ENCODE data around the gene MRPL42. TPM values are rescaled to one million over a fixed set of nuclear protein-coding genes. Genes with fewer than 3 reads are reported as not detected.
"Not testable (repeated sequence)": the region's sequence is repeated elsewhere in the genome, so short reads cannot be mapped to it uniquely, and the experiment has no call there.

MRPL42 gene
- total RNA-seq, 2 donors from 2014 or later = 34.7 to 39.9 TPM

- no peaks in the 10 kb centered on the region for H3K27me3 Mint-ChIP-seq
- ATAC-seq (no peak), DNase-seq (no peak)
- H3K4me3 Mint-ChIP-seq = no peak overlapping the region
- H3K4me1 Mint-ChIP-seq = peaks cover 7% of the 10 kb centered on the region
- no peaks in the 10 kb centered on the region for H3K9me3 ChIP-seq (ENCODE audit: control insufficient read depth, low read length, poor library complexity, severe bottlenecking)
- peaks cover 3% of the 10 kb centered on the region for H3K36me3 Mint-ChIP-seq (ENCODE audit: low read depth)
- no peak overlapping the region for H3K27ac Mint-ChIP-seq
Observed at GRCh38 chr12:93549174-93549573, 81.9 kb downstream of the MRPL42 start.

GRCh38 chr12:93550748-93551611, 83.7 kb downstream of the MRPL42 start:
- Mint-ChIP-seq H3K4me3 (no peak overlapping the region), H3K27ac (no peak overlapping the region), H3K4me1 (peaks cover 7% of the 10 kb centered on the region), H3K36me3 (ENCODE audit: low read depth) (peaks cover 3% of the 10 kb centered on the region), H3K27me3 (no peaks in the 10 kb centered on the region)
- ATAC-seq = no peak
- no peaks in the 10 kb centered on the region for H3K9me3 ChIP-seq (ENCODE audit: control insufficient read depth, low read length, poor library complexity, severe bottlenecking)
- no peak for DNase-seq

- DNase-seq (no peak), ATAC-seq (no peak)
- Mint-ChIP-seq H3K27ac (no peak overlapping the region), H3K27me3 (no peaks in the 10 kb centered on the region), H3K36me3 (ENCODE audit: low read depth) (peaks cover 3% of the 10 kb centered on the region), H3K4me3 (no peak overlapping the region), H3K4me1 (peaks cover 7% of the 10 kb centered on the region)
- H3K9me3 ChIP-seq (ENCODE audit: control insufficient read depth, low read length, poor library complexity, severe bottlenecking) = no peaks in the 10 kb centered on the region
Observed at GRCh38 chr12:93552427-93552826, 85.1 kb downstream of the MRPL42 start.

DNA sequence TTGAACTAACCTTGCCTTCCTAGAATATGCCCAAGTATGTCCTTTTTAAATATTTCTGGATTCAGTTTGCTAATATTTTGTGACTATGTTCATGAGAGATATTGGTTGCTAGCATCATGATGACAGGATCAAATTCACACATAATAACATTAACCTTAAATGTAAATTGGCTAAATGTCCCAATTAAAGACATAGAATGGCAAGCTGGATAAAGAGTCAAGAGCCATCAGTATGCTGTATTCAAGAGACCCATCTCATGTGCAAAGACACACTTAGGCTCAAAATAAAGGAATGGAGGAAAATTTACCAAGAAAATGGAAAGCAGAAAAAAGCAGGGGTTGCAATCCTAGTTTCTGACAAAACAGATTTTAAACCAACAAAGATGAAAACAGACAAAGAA, 90.6 kb downstream of the MRPL42 start:
- Mint-ChIP-seq H3K36me3 (ENCODE audit: low read depth) (peaks cover 11% of the 10 kb centered on the region), H3K4me3 (peak overlapping the region; percentile 4)
- not testable (repeated sequence) for H3K4me1 Mint-ChIP-seq; H3K27me3 Mint-ChIP-seq; H3K27ac Mint-ChIP-seq; H3K9me3 ChIP-seq (ENCODE audit: control insufficient read depth, low read length, poor library complexity, severe bottlenecking); ATAC-seq; DNase-seq

GRCh38 chr12:93558685-93559084, 91.4 kb downstream of the MRPL42 start:
- H3K4me3 Mint-ChIP-seq; H3K4me1 Mint-ChIP-seq; H3K27ac Mint-ChIP-seq; DNase-seq; H3K27me3 Mint-ChIP-seq; ATAC-seq; H3K9me3 ChIP-seq (ENCODE audit: control insufficient read depth, low read length, poor library complexity, severe bottlenecking): not testable (repeated sequence)
- peaks cover 11% of the 10 kb centered on the region for H3K36me3 Mint-ChIP-seq (ENCODE audit: low read depth)

GRCh38 chr12:93563807-93564538, 96.7 kb downstream of the MRPL42 start:
- ATAC-seq (no peak), DNase-seq (no peak)
- peaks cover 6% of the 10 kb centered on the region for H3K36me3 Mint-ChIP-seq (ENCODE audit: low read depth)
- no peaks in the 10 kb centered on the region for H3K9me3 ChIP-seq (ENCODE audit: control insufficient read depth, low read length, poor library complexity, severe bottlenecking)
- H3K27me3 Mint-ChIP-seq = no peaks in the 10 kb centered on the region
- no peak overlapping the region for H3K4me3 Mint-ChIP-seq
- peak overlapping the region; percentile 22 for H3K27ac Mint-ChIP-seq
- peaks cover 22% of the 10 kb centered on the region for H3K4me1 Mint-ChIP-seq

DNA sequence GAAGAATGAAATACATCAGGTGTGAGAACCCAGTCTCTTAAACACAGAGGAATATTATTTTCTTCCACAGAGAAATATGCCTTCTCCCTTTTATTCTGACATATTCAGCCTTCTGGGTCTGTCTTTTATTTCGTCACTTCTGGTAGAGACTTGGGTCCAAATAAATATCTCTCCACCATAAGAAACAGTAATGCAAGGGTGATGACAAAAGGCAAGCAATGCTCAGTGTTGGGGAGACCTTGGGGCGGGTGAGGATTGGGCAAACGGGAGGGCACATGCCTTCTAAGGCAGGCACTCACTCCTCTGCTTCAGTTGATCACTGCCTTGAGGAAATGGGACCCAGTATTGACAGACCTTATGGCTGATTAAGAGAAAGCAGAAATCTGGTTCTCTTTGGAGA, 98.4 kb downstream of the MRPL42 start:
- peaks cover 20% of the 10 kb centered on the region for H3K4me1 Mint-ChIP-seq
- no peak overlapping the region for H3K4me3 Mint-ChIP-seq
- no peaks in the 10 kb centered on the region for H3K27me3 Mint-ChIP-seq
- H3K9me3 ChIP-seq (ENCODE audit: control insufficient read depth, low read length, poor library complexity, severe bottlenecking) = no peaks in the 10 kb centered on the region
- H3K36me3 Mint-ChIP-seq (ENCODE audit: low read depth) = peaks cover 3% of the 10 kb centered on the region
- DNase-seq = no peak
- no peak for ATAC-seq
- no peak overlapping the region for H3K27ac Mint-ChIP-seq

Other genes starting within 250 kb of the MRPL42 start
- gene NUDT4, start 89.6 kb upstream of the MRPL42 start, total RNA-seq = 10 to 100 TPM; 60.4 to 78.8 TPM
- gene UBE2N, start 25.6 kb upstream of the MRPL42 start, total RNA-seq = 10 to 100 TPM; 94.1 to 99.6 TPM
- 10 to 100 TPM; 24.3 to 37.7 TPM for gene SOCS2, start 105.2 kb downstream of the MRPL42 start, total RNA-seq
- 10 to 100 TPM; 13.0 to 14.4 TPM for gene CRADD, start 209.9 kb downstream of the MRPL42 start, total RNA-seq